Mucosa of descending colon (tissue), 3 donors: Measurements from ENCODE around the gene MAGOHB. TPM values are rescaled to one million over a fixed set of nuclear protein-coding genes. Genes with fewer than 3 reads are reported as not detected.
"Not testable (repeated sequence)": the region's sequence is repeated elsewhere in the genome, so short reads cannot be mapped to it uniquely, and the experiment has no call there.

Source experiments
- ATAC-seq: fragments of 200-7000 bp; cut with Tn5 transposase; one replicate; pipeline ENCODE4 v1.9.1; 2020; ENCODE audit warnings: mild to moderate bottlenecking, moderate library complexity
- DNase-seq, 3 donors: peaks; one replicate each; pipeline ENCODE4 v3.0.0-alpha.2; 2020
- H3K36me3 ChIP-seq: fragments of 200-600 bp; one replicate; pipeline ENCODE4 v1.8.0; 2021; ENCODE audit warnings: low read depth, mild to moderate bottlenecking
- H3K4me1 ChIP-seq: fragments of 200-600 bp; one replicate; pipeline ENCODE4 v1.8.0; 2021; ENCODE audit warnings: low read depth, mild to moderate bottlenecking
- H3K4me3 ChIP-seq: fragments of 200-600 bp; one replicate; pipeline ENCODE4 v1.8.0; 2021; ENCODE audit warnings: mild to moderate bottlenecking
- H3K9me3 ChIP-seq: fragments of 200-600 bp; one replicate; pipeline ENCODE4 v1.8.0; 2021; ENCODE audit warnings: mild to moderate bottlenecking
- CTCF ChIP-seq: fragments of 200-600 bp; IDR thresholded peaks from one replicate; pipeline ENCODE4 v1.8.0; 2022; ENCODE audit warnings: antibody characterized with exemption, mild to moderate bottlenecking
- intact Hi-C, 2 donors: fragments of 100-400 bp; cut with DNase I in 1 of 2; cut with micrococcal nuclease in 1 of 2; formaldehyde crosslinking; loops; one replicate each; pipeline versions ENCODE4 v1.11.0 to v1.11.1; 2022; cut with DNase I, micrococcal nuclease
- total RNA-seq, 3 donors: library from RNA; stranded (reverse); fragmentation: NEBNext Ultra II Directional in 2 of 3; extraction: Animal tissue kit (Norgen Biotek cat#: 25700) in 2 of 3; gene quantifications; one replicate each; pipeline versions ENCODE4 v1.2.1 to v1.2.4, GENCODE V29; 2021 to 2023
- donor health status: DM: no; HTN: no; CAD: no; lungs with moderate emphysema.
- donor health status: DM: no; HTN: no; CAD: no.
- donor health status: DM: no; HTN: yes; CAD: no.

Gene MAGOHB
- total RNA-seq, 3 donors from 2014 or later, result 9.6 to 14.7 (median 13.7) TPM

- no peaks in the 10 kb centered on the region for H3K9me3 ChIP-seq
- H3K4me1 ChIP-seq, result peaks cover 11% of the 10 kb centered on the region
- H3K36me3 ChIP-seq, result no peaks in the 10 kb centered on the region
- peak overlapping the region; percentile 62 for H3K4me3 ChIP-seq
- DNase-seq, result no peak
- TF ChIP-seq CTCF, result no peak
- intact Hi-C loops, result loop anchor here in 1 of 2 donors (10.0 kb wide), 1 partner anchor 51 kb away; no protein-coding TSS in a partner anchor
- ATAC-seq, result no peak
These were observed 604 bp upstream of the MAGOHB start for GRCh38 chr12:10614056-10614370.

- no peak for DNase-seq
- no peak for TF ChIP-seq CTCF
- intact Hi-C loops, result loop anchor here in 1 of 2 donors (10.0 kb wide), 1 partner anchor 52 kb away; no protein-coding TSS in a partner anchor
- peak; percentile 8 for ATAC-seq
- no peaks in the 10 kb centered on the region for H3K36me3 ChIP-seq
- H3K9me3 ChIP-seq, result no peaks in the 10 kb centered on the region
- peak overlapping the region; percentile 62 for H3K4me3 ChIP-seq
- peaks cover 11% of the 10 kb centered on the region for H3K4me1 ChIP-seq
These were observed 443 bp downstream of the MAGOHB start for GRCh38 chr12:10612984-10613348.

- no peaks in the 10 kb centered on the region for H3K36me3 ChIP-seq
- H3K4me3 ChIP-seq, result no peak overlapping the region
- peaks cover 11% of the 10 kb centered on the region for H3K4me1 ChIP-seq
- no peak for TF ChIP-seq CTCF
- no peaks in the 10 kb centered on the region for H3K9me3 ChIP-seq
- ATAC-seq, result no peak
- intact Hi-C loops, result loop anchor here in 1 of 2 donors (10.0 kb wide), 1 partner anchor 53 kb away; no protein-coding TSS in a partner anchor
- DNase-seq, result no peak
These were observed 1.3 kb downstream of the MAGOHB start for GRCh38 chr12:10612110-10612509.

- not testable (repeated sequence) for DNase-seq, H3K4me3 ChIP-seq, H3K9me3 ChIP-seq, H3K36me3 ChIP-seq, ATAC-seq
- peaks cover 11% of the 10 kb centered on the region for H3K4me1 ChIP-seq
- intact Hi-C loops, result loop anchor here in 1 of 2 donors (10.0 kb wide), 1 partner anchor 54 kb away; no protein-coding TSS in a partner anchor
These were observed 2.2 kb downstream of the MAGOHB start for GRCh38 chr12:10611258-10611657.

- no peak overlapping the region for H3K4me3 ChIP-seq
- intact Hi-C loops, result loop anchor here in 1 of 2 donors (10.0 kb wide), 1 partner anchor 55 kb away; no protein-coding TSS in a partner anchor
- peaks cover 11% of the 10 kb centered on the region for H3K4me1 ChIP-seq
- TF ChIP-seq CTCF, result no peak
- no peaks in the 10 kb centered on the region for H3K9me3 ChIP-seq
- DNase-seq (no peak), ATAC-seq (no peak)
- H3K36me3 ChIP-seq, result no peaks in the 10 kb centered on the region
These were observed 3.2 kb downstream of the MAGOHB start for GRCh38 chr12:10610188-10610587.

- intact Hi-C loops, result no loop called here
- ATAC-seq (no peak), DNase-seq (no peak)
- Histone ChIP-seq H3K36me3 (no peaks in the 10 kb centered on the region), H3K4me3 (no peak overlapping the region), H3K4me1 (peaks cover 11% of the 10 kb centered on the region), H3K9me3 (no peaks in the 10 kb centered on the region)
- TF ChIP-seq CTCF, result no peak
These were observed 5.4 kb downstream of the MAGOHB start for GRCh38 chr12:10607885-10608458.
